Stomach (tissue), 9 donors: ENCODE data around the gene RNF213. TPM values are rescaled to one million over a fixed set of nuclear protein-coding genes. Genes with fewer than 3 reads are reported as not detected.

Experiments
- DNase-seq, 2 donors: peaks; one replicate each; pipeline versions ENCODE4 v3.0.0 to v3.0.0-alpha.2; 2013 to 2019
- H3K27ac ChIP-seq, 5 donors: fragments of 200-600 bp in 4 of 5; sonication (generic) in 4 of 5; one replicate each; pipeline ENCODE4 v1.5.1; 2013 to 2019; ENCODE audit warnings: mild to moderate bottlenecking in 1 of 5, moderate library complexity in 1 of 5
- H3K27me3 ChIP-seq, 3 donors: fragments of 200-600 bp; sonication (generic); one replicate each; pipeline ENCODE4 v1.5.1; 2017 to 2019; ENCODE audit warnings: mixed run types in 1 of 3
- H3K36me3 ChIP-seq, 4 donors: fragments of 200-600 bp; sonication (generic); 1 replicate in 3 of 4; 2 replicates in 1 of 4; pipeline ENCODE4 v1.5.1; 2016 to 2019
- H3K4me1 ChIP-seq, 4 donors: fragments of 200-600 bp; sonication (generic); one replicate each; pipeline ENCODE4 v1.5.1; 2016 to 2019
- H3K4me3 ChIP-seq, 4 donors: fragments of 200-600 bp; sonication (generic) in 3 of 4; one replicate each; pipeline ENCODE4 v1.5.1; 2016 to 2019; ENCODE audit warnings: mild to moderate bottlenecking in 1 of 4
- H3K9me3 ChIP-seq, 4 donors: fragments of 200-600 bp; sonication (generic); one replicate each; pipeline ENCODE4 v1.5.1; 2016 to 2019
- EP300 ChIP-seq: sonication (generic); formaldehyde crosslinking; IDR thresholded peaks from one replicate; pipeline ENCODE4 v1.6.1; 2017; ENCODE audit warnings: antibody characterized with exemption
- POLR2A ChIP-seq, 4 donors: fragments of 450-650 bp; IDR thresholded peaks; one replicate each; pipeline ENCODE4 v1.6.1; 2016; ENCODE audit warnings: antibody characterized with exemption in 4 of 4, control low read depth in 2 of 4, mild to moderate bottlenecking in 1 of 4, moderate library complexity in 1 of 4
- POLR2AphosphoS5 ChIP-seq, 3 donors: sonication (generic); formaldehyde crosslinking; IDR thresholded peaks; one replicate each; pipeline ENCODE4 v1.6.1; 2016; ENCODE audit warnings: antibody characterized with exemption in 3 of 3
- WGBS, 5 donors: extraction: QIAGEN DNeasy Blood & Tissue Kit in 3 of 5; methylation state at CpG; one replicate each; pipeline versions ENCODE4 v1.1.5 to v1.1.7; 2013 to 2018; 5-methylcytosine and 5-hydroxymethylcytosine counted together
- intact Hi-C: fragments of 100-400 bp; cut with DNase I; formaldehyde crosslinking; loops from one replicate; pipeline ENCODE4 v1.15.1; 2023; ENCODE audit warnings: low total_unique reads
- polyA plus RNA-seq, 3 donors: library from polyadenylated mRNA; stranded (reverse); fragments of 200-250 nt; gene quantifications; one replicate each; pipeline ENCODE4 v1.2.3, GENCODE V29; 2013
- total RNA-seq, 5 donors: library from RNA; depleted of rRNA; stranded (reverse); fragments of >200 nt; gene quantifications; one replicate each; pipeline versions ENCODE4 v1.1.0 to v1.2.3, GENCODE V29; 2014 to 2016
- TF ChIP-seq, protein P1 (sequence below), 7 experiments: fragments of 450-650 bp in 4 of 7; fragments of 200-600 bp in 3 of 7; sonication (generic) in 3 of 7; IDR thresholded peaks; one replicate each; pipeline ENCODE4 v1.5.1; 2016 to 2019; ENCODE audit warnings: antibody characterized with exemption in 7 of 7, control low read depth in 2 of 7, mild to moderate bottlenecking in 1 of 7
- donor health status: healthy with polysubstance abuse.
- donor health status: Bipolar disorder and iron deficiency.
- donor health status: healthy.

The RNF213 gene
- total and polyA plus RNA-seq, 8 donors = 12.3 to 358 (median 138) TPM

DNA sequence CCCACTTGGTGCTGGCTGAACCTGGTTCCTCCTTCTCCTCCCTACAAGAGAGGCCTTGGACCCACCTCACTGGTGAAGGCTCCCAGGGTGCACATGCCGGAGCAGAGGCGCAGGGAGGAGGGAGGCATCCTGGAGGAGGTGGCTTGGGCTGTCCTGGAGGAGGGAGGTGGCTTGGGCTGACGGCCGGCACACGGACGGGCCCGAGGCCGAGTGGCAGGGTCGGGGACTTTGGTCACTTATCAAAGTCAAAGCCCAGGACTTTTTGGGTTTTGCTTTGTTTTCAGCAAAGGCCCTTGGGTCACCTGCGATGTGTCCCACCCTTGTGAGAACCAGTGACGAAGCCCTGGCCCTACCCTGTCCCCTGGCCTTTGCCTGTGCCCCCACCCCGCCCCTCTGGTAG is 182.8 kb downstream of the RNF213 start:
- Histone ChIP-seq H3K9me3 (no peaks in the 10 kb centered on the region), H3K36me3 (peaks cover 0 to 3% (median 0%) of the 10 kb centered on the region in 4 donors), H3K27me3 (peaks cover 0 to 27% (median 0%) of the 10 kb centered on the region in 3 donors), H3K4me1 (no peaks in the 10 kb centered on the region), H3K4me3 (no peak overlapping the region), H3K27ac (no peak overlapping the region)
- intact Hi-C loops = no loop called here
- TF ChIP-seq POLR2AphosphoS5 (IDR thresholded peaks at IDR 0.05) = no peak
- no peak for DNase-seq
- 35 to 79% (median 49%) methylated on average over 2 to 12 of the region's 12 CpGs for WGBS, 5 donors

DNA sequence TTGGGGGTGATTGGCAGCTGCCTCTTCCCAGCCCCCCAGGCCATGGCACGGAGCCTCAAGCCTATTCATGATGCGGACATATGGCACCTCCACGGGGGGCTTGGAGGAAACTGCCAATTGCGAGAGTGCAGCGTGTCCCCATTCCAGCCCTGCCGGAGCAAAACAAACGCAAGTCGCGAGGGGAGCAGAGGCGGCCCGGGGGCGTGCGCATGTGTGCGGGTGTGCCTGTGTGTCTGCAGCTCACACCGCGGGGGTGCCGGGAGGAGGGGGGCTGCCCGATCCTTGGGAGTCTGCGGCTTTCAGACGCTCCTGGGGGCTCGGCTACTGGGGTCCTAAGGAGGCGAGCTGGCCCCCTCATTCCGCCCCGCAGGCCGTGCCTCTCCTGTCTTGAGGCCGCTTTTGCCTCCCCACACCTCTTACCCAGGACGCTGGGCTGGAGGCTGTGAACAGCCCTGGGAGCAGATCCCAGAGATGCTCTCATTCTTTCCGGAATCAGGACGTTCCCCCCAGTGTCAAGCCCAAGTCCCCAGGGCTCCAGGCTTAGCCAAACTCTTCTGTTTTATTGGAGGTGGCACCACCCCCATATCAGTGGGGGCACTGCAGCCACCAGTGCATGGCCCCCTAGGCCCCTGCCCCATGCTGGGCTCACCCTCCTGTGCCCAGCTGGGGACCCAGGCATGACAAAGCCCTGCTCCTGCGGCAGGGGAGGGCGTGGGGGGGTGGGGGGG is 183.4 kb downstream of the RNF213 start:
- intact Hi-C loops = no loop called here
- Histone ChIP-seq H3K27ac (no peak overlapping the region), H3K9me3 (no peaks in the 10 kb centered on the region), H3K4me3 (no peak overlapping the region), H3K4me1 (no peaks in the 10 kb centered on the region), H3K27me3 (peaks cover 0 to 27% (median 0%) of the 10 kb centered on the region in 3 donors), H3K36me3 (peaks cover 0 to 3% (median 0%) of the 10 kb centered on the region in 4 donors)
- DNase-seq = no peak
- TF ChIP-seq POLR2AphosphoS5 (IDR thresholded peaks at IDR 0.05) (no peak), POLR2A (IDR thresholded peaks at IDR 0.05) (no peak), EP300 (no peak)
- TF ChIP-seq, protein P1, sequence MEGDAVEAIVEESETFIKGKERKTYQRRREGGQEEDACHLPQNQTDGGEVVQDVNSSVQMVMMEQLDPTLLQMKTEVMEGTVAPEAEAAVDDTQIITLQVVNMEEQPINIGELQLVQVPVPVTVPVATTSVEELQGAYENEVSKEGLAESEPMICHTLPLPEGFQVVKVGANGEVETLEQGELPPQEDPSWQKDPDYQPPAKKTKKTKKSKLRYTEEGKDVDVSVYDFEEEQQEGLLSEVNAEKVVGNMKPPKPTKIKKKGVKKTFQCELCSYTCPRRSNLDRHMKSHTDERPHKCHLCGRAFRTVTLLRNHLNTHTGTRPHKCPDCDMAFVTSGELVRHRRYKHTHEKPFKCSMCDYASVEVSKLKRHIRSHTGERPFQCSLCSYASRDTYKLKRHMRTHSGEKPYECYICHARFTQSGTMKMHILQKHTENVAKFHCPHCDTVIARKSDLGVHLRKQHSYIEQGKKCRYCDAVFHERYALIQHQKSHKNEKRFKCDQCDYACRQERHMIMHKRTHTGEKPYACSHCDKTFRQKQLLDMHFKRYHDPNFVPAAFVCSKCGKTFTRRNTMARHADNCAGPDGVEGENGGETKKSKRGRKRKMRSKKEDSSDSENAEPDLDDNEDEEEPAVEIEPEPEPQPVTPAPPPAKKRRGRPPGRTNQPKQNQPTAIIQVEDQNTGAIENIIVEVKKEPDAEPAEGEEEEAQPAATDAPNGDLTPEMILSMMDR (IDR thresholded peaks at IDR 0.05) = no peak
- WGBS, 5 donors = 30 to 44% (median 37%) methylated on average over 9 to 31 of the region's 31 CpGs

DNA sequence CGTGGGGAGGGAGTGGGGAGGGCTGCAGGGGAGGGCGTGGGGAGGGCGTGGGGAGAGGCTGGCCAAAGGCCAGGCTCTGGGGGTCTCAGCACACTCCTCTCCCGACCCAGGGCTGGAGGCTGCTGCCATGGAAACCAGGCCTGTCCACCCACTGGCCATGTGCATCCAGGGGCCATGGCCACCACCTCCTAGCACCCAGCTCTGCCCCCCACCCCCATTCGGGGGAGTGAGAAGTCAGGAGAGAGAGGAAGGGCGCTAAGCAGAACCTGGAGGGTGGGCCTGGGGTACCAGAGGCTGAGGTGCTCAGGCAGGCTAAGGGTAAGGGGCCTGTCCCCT is 184.0 kb downstream of the RNF213 start:
- peaks cover 0 to 27% (median 0%) of the 10 kb centered on the region in 3 donors for H3K27me3 ChIP-seq
- WGBS, 5 donors = 43 to 75% (median 66%) methylated on average over 3 to 6 of the region's 6 CpGs
- no peak overlapping the region for H3K4me3 ChIP-seq
- H3K27ac ChIP-seq = no peak overlapping the region
- peaks cover 0 to 3% (median 0%) of the 10 kb centered on the region in 4 donors for H3K36me3 ChIP-seq
- no peak for DNase-seq
- intact Hi-C loops = no loop called here
- peaks cover 0 to under 1% (median 0%) of the 10 kb centered on the region in 4 donors for H3K4me1 ChIP-seq
- no peaks in the 10 kb centered on the region for H3K9me3 ChIP-seq
- no peak for TF ChIP-seq POLR2A (IDR thresholded peaks at IDR 0.05)
- TF ChIP-seq EP300 = no peak
- TF ChIP-seq, protein P1 (IDR thresholded peaks at IDR 0.05) = no peak
- TF ChIP-seq POLR2AphosphoS5 (IDR thresholded peaks at IDR 0.05) = no peak

DNA sequence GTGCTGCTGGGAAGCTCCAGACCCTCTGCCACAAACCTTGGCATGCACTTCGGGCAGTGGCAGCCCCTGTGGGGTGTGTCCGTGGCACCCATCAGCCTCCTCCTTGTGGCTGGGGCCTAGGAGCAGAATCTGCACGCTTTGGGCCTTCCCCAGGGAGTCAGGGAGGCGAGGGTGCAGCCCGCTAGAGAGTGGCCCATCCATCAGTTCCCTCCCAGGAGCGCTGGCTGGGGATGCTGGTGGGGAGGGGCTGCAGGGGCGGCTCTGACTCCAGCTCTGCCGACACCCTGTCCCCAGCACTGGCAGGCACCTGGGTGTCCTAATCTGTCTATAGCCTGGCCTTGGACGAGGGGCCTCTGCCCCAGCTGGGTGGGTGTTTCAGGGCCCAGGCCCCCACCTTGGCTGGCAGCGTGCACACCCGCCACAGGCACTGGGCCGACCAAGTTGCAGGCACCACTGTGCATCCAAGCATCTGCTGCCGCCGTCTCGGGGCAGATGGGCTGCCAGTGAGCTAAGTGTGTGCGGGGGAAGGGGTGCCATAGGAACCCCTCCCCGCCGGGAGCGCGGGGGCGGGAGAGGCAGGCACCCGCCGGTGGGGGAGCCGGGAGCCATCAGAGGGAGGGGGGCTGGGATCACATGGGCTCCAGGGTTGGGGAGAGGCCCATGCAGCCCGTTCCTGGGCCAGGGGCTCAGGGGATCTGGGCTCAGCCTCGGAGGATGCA is 184.5 kb downstream of the RNF213 start:
- Histone ChIP-seq H3K9me3 (no peaks in the 10 kb centered on the region), H3K4me3 (no peak overlapping the region), H3K27ac (no peak overlapping the region), H3K36me3 (peaks cover 0 to 3% (median 0%) of the 10 kb centered on the region in 4 donors), H3K27me3 (peaks cover 0 to 27% (median 0%) of the 10 kb centered on the region in 3 donors), H3K4me1 (peaks cover 0 to 7% (median 4%) of the 10 kb centered on the region in 4 donors)
- DNase-seq = no peak
- 53 to 69% (median 63%) methylated on average over 3 to 26 of the region's 26 CpGs for WGBS, 5 donors
- intact Hi-C loops = no loop called here
- no peak for TF ChIP-seq EP300
- TF ChIP-seq, protein P1 (IDR thresholded peaks at IDR 0.05) = no peak
- no peak for TF ChIP-seq POLR2AphosphoS5 (IDR thresholded peaks at IDR 0.05)
- TF ChIP-seq POLR2A (IDR thresholded peaks at IDR 0.05) = no peak
